Fibroblast of skin of left quadriceps (primary cell): ENCODE data around the gene EGLN1.

ENCODE experiments used
- DNase-seq, 2 experiments: peaks; one replicate each; pipeline ENCODE4 v3.0.0-alpha.2; 2013; ENCODE audit warnings: low read depth in 2 of 2

The EGLN1 gene

DNA sequence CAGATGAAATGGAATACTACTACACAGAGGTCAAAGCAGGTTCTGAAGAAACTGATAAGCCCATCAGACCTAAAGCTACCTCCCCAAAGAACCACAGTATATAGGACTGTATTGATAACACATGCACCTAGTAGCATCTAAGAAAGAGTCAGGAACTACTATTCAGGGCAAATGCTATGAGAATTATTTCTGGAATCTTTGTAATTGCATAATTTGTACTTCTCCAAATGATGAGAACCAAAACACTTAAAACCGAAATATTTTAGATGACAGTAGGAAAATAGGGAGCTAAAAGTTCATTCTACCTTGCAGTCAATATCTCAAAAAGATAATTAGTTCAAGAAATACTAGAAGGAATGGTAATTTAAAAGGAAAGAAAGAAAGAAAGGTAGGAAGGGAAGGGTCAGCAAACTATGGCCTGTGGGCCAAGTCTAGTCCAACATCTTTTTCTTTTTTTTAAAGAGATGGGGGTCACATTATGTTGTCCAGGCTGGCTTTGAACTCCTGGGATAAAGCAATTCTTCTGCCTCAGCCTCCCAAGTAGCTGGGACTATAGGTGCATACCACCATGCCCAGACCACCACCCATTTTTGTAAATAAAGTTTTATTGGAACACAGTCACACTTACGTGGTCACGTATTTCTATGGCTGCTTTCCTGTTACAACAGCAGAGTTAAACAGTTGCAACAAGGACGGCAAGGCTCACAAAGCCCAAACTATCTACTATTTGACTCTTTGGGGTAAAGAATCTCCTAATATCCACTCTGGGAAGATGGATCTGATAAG, 24.0 kb downstream of the EGLN1 start:
- DNase-seq = no peak

DNA sequence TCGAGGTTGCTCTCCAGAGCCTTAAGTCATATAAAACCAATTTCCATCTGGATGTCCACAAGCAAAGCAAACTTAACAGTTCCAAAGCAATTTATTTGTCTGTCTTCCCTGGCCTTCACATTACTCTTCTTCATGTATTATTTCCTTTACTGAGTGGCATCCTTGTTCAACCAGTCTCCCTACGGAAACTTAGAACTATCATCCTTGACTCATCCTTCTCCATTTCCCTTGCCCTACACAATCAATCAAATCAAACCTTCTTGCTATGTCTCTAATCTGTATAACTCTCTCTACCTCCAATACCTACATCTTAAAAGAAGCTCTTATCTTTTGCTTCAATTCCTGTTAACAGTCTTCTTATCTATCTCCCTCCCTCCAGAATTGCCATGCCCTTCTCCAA, 25.4 kb downstream of the EGLN1 start:
- no peak for DNase-seq

DNA sequence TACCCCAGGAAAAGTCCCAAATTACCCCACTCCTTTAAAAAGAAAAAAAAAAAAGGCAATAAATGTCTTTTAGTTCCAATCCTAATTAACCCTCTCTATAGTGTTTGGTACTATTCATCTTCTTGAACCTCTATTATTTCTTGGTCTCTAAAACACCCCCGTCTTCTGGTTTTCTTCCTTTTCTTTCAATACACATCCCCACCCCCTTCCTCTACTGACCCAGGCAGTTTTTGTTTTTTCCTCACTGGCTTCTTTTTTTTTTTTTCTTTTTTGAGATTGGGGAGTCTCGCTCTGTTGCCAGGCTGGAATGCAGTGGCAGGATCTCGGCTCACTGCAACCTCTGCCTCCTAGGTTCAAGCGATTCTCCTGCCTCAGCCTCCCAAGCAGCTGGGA, 26.1 kb downstream of the EGLN1 start:
- DNase-seq = no peak

DNA sequence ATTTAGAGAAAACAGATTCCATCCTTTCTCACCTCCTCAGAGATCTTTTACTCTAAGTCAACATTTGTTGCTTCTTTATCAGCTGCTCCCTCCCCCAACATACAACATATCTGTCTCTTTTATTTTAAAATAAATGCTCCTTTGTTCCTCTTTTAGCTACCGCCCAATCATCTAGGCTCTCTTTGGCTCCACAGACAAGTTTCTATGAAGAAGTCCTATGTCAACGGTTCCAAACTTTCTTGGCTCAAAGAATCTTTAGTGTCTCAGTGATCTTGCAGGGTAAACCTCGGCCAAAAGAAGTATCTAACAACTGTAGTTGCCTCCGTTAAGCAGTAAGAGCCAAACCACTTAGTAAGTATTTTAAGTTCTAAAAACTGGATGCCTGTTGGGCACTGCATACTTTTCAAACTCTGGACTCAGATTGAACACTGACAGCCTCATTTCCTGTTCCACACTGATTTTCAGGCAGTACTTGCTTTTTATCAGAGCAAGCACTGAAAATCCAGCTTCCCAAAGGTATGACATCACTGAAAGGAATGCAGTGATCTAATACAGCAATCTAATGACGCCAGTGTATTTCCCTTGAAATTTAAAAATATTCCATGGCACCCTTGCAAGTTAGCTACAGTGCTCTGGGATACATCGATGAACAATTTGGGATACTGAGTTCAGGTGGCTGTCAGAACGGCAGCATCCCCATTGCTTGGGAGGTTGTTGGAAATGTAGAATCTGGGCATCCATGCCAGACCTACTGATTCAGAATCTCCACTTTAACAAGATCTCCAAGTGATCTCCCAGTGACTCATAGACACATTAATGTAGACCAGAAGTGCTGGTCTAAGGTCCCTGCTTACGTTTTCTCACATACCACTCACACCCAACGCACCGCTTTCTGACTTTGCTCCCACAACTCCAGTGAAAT, 26.8 kb downstream of the EGLN1 start:
- peak; percentile 84 to 86 for DNase-seq

DNA sequence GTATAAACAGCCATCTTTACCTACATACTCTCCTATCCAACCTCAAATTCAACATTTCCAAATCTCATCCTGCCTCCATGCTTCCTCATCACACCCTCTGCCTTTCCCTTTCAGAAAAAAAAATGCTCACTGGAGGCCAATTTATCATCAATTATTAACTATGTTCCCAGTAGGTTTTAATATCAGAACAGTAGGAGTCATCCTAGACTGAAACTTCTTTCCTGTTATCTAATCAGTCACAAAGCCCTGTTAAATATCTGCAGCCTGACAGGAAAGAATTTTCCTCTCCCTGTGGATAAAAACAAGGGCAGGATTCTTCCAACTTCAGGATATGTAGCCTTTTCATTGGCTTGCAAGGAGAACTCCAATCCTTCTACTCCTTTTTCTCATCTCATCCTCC, 28.4 kb downstream of the EGLN1 start:
- DNase-seq = no peak

DNA sequence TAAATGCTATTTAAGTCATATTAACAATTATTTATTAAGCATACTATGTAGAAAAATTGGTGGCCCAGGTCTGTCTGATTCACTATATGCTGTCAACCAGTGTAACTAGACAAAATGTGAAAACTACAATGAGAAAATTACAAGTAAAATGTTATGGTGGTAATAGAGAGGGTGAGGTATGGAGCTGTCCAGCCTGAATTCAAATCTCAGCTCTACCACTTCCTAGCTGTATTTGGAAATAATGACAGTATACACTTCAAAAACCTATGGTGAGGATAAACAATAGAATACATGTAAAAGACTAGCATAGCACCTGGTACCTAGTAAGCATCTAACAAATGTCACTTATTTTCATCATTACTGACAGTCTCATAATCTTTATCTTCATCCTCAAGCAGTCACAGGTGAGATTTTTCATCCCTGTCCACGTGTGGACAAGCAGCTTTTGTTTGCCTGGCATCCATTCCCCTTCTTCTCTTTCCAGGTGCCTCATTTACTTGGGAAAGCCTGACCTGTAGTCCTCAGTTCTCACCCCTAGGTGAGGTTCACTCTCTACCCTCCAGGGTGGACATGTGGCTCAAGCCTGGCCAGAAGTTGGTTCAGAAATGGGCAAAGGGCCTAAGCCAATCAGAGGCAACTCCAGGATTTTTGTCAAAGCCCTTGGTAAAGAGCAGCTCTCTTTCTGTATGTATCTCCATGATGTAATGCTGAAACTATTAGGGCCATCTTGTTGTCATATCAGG, 29.5 kb downstream of the EGLN1 start:
- no peak for DNase-seq

DNA sequence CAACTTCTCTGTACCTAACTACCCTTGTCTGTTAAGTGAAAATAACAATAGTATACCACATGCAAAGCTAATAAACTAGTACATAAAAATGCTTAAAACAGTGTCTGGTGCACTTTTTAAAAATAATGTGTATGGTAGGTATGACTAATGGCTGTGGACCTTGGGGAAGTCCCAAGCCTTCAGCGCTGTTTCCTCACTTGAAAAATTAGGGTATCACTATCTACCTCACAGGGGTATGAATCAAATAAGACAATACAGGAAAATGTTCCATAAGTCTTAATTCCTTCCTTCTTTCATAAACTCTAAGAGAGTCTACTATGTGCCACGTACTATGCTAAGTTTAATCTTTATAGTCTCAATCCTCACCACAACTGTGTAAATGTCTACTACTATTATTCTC, 32.0 kb downstream of the EGLN1 start:
- DNase-seq = no peak

DNA sequence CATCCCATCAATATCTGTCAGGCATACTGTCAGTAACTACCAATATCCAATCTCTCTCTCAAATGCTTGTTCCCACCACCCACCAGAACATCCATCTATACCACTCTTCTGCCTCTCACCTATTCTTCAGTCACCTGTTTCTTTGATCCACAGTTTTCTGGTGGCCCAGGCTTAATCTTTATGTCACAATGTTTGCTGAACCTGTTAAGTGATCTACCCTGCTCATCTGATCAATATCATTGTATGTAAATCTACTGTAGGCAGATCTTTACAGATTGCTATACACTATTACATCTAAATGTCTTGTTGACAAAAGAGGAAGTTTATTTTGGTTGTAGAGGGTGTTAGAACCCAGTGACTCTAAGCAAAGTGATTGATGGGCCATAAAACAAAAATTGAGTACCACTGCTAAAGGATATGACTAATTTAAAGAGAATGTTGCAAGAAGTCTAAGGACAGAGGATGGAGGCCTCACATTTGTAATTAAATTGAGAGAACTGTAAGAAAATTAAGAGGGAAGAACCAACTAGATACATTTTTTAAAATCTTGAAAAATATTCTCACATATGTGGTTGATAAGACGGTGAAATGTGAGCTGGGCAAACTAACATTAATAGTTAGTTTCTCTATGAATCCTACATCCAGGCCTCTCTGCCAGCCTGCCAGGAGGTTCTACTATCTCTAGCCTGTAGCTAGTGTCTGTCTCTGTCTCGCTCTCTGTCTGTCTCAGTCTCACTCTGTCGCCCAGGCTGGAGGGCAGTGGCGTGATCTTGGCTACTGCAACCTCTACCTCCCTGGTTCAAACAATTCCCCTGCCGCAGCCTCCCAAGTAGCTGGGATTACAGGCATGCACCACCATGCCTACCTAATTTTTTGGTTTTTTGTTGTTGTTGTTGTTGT, 34.1 kb downstream of the EGLN1 start:
- DNase-seq = no peak

DNA sequence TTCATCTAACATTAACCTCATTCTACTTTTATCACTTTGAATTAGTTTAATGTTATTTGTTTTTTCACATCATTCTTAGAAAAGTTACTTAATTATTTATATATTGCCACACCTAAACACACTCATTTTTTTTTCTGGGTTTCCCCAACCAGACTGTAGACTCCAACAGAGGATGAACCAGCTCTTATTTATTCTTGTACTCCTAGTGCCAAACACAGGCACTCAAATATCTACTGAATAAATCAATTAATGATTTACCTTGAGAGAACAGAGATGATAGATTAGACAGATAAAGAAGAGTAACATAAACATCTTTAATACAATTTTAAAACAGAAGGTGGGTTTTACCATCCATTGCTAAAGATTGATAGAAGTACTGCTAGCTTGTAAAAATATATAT, 35.6 kb downstream of the EGLN1 start:
- no peak for DNase-seq

DNA sequence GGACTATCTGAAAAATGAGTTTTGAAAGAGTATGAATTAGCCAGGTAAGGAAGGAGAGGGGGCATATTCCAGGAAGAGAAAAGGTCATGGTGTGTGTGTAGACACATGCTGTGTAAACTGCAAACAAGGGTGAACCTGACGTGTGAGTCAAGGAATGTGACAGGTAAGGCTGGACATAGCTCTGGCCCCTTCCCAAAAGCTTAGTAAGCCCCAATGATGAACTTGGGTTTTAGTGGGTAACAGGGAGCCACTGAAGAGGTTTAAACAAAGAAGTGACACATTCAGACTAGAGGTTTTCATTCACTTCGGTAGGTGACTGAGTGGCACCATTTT, 36.7 kb downstream of the EGLN1 start:
- DNase-seq = no peak

DNA sequence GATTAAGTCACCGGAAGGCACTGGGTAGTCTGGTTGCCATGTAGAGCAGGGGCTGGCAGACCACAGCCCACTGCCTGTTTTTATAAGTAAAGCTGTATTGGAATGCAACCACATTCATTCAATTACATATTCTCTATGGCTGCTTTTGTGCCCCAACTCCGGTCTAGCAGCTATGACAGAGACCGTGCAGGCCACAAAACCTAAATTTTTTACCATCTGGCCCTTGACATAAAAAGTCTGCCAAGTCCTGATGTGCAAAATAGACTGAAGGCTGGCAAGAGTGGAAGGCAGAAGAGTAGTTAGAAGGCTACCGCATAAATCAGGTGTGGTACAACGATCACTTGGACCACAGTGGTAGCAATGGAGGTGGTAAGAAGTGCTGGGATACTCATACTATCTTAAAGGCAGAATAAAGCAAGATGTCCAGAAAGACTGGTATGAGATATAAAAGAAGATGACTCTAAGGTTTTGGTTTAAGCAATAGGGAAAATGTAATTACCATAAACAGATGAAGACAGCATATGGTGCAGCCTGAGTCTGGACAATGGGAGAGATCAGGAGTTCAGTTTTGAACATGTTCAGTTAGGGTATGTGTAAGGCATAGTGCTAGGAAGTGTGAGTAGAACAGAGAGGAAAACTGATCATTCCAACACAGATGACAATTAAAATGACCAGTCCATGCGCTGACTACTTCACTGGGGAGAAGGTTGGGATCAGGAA, 37.2 kb downstream of the EGLN1 start:
- no peak for DNase-seq

DNA sequence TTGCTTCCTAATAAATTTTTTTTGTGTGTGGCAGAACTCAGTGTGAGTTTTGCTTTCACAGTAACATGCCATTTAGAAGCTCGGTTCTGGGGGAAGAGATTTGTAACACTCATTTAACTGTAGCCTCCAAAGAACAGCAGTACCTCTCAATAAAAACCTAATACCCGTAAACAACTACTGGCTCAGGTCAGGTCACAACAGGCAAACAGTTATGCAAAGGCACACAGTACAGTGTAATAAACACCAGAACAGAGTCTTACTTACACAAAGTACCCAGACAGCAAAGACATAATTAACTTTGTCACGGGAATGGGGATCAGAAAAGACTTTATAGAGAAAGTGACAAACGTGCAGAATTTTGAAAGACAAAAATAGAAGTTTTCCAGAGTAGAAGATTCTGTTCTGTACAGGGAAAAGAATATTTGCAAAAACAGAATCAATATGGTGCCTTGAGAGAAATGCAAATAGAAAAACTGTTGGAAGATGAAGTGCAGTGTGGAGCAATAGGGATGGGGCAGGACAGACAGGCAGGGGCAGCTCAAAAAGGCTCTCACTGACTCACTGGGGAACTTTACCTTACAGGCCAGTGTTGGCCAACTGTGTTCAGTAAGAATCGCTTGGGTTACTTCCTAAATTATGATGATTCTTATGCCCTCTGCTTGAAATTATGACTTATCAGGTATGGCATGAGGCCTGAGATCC, 38.8 kb downstream of the EGLN1 start:
- DNase-seq = no peak

DNA sequence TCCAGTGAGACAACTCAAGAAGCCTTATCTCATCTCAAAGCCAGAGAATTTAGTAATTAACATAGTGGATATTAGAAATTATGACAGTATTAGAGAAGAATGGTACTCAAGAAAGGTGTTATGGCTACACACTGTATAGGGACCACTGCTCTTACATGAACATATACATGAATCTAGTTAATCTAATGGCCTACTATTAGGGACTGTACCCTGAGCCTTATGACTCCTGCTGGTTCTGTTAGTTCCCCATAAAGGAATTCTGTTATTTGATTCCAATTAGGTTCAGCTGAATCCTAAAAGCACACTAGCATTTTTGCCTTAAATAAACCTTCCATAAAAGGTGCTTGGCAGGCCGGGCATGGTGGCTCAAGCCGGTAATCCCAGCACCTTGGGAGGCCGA, 39.7 kb downstream of the EGLN1 start:
- no peak for DNase-seq

DNA sequence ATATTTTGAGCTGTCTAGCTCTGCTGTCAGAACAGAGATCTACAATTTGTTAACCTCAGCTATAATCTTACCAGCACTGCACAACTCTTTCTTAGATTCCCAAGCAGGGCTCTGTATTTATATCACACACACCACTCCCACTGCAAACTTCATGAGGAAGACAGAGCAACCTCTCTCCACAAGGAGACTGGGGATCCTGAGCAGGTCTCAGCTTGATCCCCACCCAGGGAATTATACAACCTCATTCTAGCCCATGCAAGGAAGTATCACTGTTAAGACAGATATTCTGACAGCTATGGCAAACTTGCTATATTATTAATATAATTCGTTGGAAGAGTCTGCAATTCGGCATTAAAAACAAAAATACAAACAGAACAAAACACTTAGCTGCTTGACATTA, 40.4 kb downstream of the EGLN1 start:
- DNase-seq = no peak

DNA sequence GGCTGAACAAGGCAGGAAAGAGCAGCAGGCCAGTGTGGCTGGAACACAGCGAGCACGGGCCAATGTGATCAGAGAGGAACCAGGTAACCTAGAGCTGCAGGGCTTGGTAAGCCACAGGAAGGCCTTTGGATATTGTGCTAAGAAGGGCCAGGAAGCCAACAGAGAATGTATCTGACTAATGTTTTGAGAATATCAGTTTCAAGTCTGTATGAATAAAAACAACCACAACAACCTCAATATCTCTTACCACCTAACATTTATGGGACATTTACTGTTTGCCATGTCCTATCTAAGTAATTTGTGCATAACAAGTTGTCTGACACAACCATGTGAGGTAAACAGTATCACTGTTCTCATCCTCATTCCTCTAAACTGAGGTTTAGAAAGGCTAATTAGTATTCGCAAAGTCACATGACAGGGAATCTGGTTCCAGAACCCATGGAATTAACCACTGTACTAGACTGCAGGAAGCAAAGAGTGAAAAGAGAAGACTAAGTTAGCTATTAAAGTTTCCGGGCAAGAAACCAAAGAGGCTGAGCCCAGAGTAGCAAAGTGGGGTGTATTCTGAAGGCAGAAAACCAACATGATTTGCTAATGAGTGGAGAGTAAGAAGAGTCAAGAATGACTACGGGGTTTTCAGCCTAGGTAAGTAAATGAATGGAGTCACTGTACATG, 45.1 kb downstream of the EGLN1 start:
- no peak for DNase-seq

DNA sequence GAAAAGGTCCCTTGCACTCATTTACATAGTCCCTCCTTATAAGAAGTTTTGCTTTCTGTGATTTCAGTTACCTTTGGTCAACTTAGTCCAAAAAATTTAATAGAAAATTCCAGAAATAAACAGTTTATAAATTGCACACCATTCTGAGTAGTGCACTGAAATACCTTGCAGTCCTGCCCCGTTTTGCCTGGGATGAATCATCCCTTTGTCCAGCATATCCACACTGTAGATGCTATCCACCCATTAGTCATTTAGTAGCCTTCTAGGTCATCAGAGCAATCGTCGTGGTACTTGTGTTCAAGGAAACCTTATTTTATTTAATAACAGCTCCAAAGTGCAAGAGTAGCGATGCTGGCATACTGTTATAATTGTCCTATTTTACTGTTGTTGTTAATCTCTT, 46.0 kb downstream of the EGLN1 start:
- no peak for DNase-seq

DNA sequence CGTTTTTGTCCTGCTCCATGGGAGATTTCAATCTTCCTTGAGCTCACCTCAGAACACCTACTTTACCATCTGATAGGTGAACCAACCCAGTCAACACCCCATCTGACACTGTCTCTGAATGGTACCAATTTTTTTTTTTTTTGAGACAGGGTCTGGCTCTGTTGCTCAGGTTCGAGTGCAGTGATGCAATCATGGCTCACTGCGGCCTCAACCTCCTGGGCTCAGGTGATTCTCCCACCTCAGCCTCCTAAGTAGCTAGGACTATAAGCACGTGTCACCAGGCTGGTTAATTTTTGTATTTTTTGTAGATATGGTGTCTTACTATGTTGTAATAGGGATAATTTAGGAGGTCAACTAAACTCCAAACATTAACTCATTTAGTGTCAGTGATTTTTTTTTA, 47.7 kb downstream of the EGLN1 start:
- DNase-seq = no peak

DNA sequence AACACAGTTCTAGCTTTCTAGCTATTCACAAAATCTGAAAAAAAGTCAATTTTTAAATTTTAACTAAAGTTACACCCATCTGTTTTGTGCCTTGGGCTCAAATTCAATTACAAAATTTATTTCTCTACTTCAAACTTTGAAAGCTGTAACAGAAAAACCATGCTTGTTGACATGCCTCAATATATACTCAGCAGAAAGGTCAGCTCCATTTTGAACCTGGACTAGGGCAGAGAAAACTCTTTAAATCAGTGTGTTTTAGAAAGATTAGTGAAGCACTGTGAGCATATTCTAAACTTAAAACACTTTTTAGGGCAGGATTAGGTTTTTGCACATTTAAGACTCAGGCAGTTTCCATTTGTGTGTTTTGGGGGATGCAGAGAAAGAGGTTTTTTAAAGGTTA, 49.6 kb downstream of the EGLN1 start:
- no peak for DNase-seq

DNA sequence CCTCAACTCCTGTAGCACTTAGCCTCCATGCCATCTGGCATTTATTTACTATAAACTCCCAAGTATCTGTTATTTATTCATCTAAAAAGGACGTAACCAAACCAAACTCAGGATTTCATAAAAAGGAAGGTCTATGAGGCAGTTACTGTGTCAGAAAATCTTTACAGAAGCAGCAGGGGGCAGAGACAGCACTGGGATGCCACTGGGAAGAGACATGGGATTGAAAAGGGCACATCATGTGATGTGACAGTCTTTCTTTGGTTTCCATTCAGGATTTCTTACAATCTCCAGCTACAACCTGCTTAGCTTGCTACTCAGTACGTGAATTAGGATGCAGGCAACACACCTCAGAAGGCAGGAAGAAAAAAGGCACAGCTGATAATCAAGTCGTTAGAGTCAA, 52.8 kb downstream of the EGLN1 start:
- DNase-seq = no peak

DNA sequence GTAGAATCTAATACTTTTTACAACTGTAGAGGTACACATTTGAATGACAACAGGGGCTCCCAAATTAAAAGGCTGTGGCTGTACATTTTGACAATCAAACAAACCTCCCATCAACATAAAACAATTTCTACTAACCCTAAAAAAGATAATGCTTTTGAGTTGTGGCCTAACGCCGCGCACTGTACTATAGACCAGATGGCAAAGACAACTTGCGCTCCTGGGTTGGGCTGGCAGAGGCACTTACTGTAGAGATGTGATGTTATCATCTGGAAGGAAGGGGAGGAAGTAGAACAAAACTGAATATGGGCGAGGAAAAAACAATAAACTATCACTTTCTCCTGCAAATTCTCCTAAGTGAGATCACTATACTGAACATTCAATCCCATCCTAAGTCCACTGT, 57.9 kb downstream of the EGLN1 start:
- DNase-seq = no peak
